ENCODE measurements around the gene RSU1.

The RSU1 gene

GRCh38 chr10:16674147-16674703, 143.0 kb downstream of the RSU1 start:
- DNase-seq (ENCODE audit: low read depth), result no peak

- no peak for DNase-seq (ENCODE audit: low read depth)
These were observed 143.8 kb downstream of the RSU1 start for GRCh38 chr10:16673443-16673842.

GRCh38 chr10:16663444-16663843, 153.8 kb downstream of the RSU1 start:
- no peak for DNase-seq (ENCODE audit: low read depth)

- DNase-seq (ENCODE audit: low read depth), result no peak
These were observed 154.3 kb downstream of the RSU1 start for GRCh38 chr10:16662923-16663322.

- no peak for DNase-seq (ENCODE audit: low read depth)
These were observed 160.3 kb downstream of the RSU1 start for GRCh38 chr10:16656895-16657294.

- no peak for DNase-seq (ENCODE audit: low read depth)
These were observed 164.0 kb downstream of the RSU1 start for GRCh38 chr10:16653224-16653623.

- no peak for DNase-seq (ENCODE audit: low read depth)
These were observed 165.1 kb downstream of the RSU1 start for GRCh38 chr10:16652154-16652553.

- DNase-seq (ENCODE audit: low read depth), result no peak
These were observed 167.5 kb downstream of the RSU1 start for GRCh38 chr10:16649757-16650156.

- DNase-seq (ENCODE audit: low read depth), result no peak
These were observed 168.9 kb downstream of the RSU1 start for GRCh38 chr10:16648366-16648765.

- DNase-seq (ENCODE audit: low read depth), result no peak
These were observed 170.8 kb downstream of the RSU1 start for GRCh38 chr10:16646181-16647059.

- DNase-seq (ENCODE audit: low read depth), result no peak
These were observed 173.1 kb downstream of the RSU1 start for GRCh38 chr10:16644146-16644545.

GRCh38 chr10:16643502-16643901, 173.7 kb downstream of the RSU1 start:
- DNase-seq (ENCODE audit: low read depth), result no peak

GRCh38 chr10:16640153-16640552, 177.1 kb downstream of the RSU1 start:
- no peak for DNase-seq (ENCODE audit: low read depth)

GRCh38 chr10:16639471-16639870, 177.8 kb downstream of the RSU1 start:
- DNase-seq (ENCODE audit: low read depth), result no peak

GRCh38 chr10:16632996-16633395, 184.2 kb downstream of the RSU1 start:
- no peak for DNase-seq (ENCODE audit: low read depth)

GRCh38 chr10:16626697-16627096, 190.5 kb downstream of the RSU1 start:
- DNase-seq (ENCODE audit: low read depth), result no peak

GRCh38 chr10:16612981-16613355, 204.3 kb downstream of the RSU1 start:
- DNase-seq (ENCODE audit: low read depth), result no peak

- no peak for DNase-seq (ENCODE audit: low read depth)
These were observed 204.9 kb downstream of the RSU1 start for GRCh38 chr10:16612115-16612980.

- no peak for DNase-seq (ENCODE audit: low read depth)
These were observed 206.2 kb downstream of the RSU1 start for GRCh38 chr10:16611037-16611436.

- no peak for DNase-seq (ENCODE audit: low read depth)
These were observed 208.0 kb downstream of the RSU1 start for GRCh38 chr10:16609211-16609610.

GRCh38 chr10:16606923-16607322, 210.3 kb downstream of the RSU1 start:
- no peak for DNase-seq (ENCODE audit: low read depth)

GRCh38 chr10:16606421-16606820, 210.8 kb downstream of the RSU1 start:
- no peak for DNase-seq (ENCODE audit: low read depth)

- DNase-seq (ENCODE audit: low read depth), result no peak
These were observed 213.9 kb downstream of the RSU1 start for GRCh38 chr10:16603308-16603707.
